Renal cortex interstitium (tissue), 11 donors: Measurements from ENCODE around the gene CCDC136. TPM values are rescaled to one million over a fixed set of nuclear protein-coding genes. Genes with fewer than 3 reads are reported as not detected.

ENCODE experiments used
- DNase-seq, 11 donors: peaks; one replicate each; pipeline ENCODE4 v3.0.0-alpha.2; 2013; ENCODE audit warnings: low read depth in 9 of 11, low spot score in 4 of 11; ENCODE audit errors: extremely low read depth in 1 of 11
- polyA plus RNA-seq, 3 donors: library from polyadenylated mRNA; unstranded; fragments of 120-200 nt; gene quantifications; one replicate each; pipeline ENCODE4 v1.2.1, GENCODE V29; 2013; ENCODE audit not compliant: insufficient read length in 3 of 3

The CCDC136 gene
- polyA plus RNA-seq, 3 donors, result 16.1 to 22.8 (median 22.5) TPM

DNA sequence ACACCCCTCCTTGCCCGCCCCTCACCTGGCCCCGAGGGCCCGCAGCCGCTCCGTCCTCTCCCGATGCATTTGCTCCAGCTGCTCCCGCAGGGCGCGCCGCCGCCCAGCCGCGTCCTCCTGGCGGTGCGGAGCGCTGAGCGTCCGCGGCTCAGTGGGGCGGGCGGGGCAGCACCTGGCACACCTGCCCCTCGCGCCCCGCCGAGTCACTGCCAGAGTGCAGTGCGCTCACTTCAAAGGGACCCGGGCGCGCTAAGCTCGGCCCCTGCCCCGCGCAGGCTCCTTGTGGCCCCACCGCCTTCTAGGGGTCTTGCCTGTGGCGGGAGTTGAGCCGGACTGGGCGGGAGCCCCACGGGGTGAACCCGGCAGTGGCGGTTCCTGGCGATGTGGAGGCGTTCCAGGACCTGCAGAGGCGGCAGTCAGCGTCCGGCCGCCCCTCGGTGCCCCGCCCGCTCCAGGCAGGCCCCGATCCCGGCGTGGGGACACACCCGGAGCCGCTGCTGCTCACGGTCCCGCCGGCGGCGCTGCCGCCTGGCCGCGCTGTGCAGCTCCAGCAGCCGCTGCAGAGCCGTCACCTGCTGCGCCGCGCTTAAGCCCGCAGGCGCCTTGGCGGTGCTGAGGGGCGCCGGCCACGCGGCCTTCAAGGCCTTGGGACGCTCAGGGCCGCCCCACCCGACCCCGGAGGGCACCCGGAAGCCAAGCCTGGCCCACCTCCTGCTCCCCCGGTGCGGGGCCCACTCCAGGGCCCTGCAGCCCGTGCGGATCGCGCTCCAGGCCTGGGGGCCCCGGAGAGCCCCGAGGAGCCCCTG lies 77.6 kb downstream of the CCDC136 start:
- DNase-seq, result peak in 2 of 11 donors; percentile 38 to 39

DNA sequence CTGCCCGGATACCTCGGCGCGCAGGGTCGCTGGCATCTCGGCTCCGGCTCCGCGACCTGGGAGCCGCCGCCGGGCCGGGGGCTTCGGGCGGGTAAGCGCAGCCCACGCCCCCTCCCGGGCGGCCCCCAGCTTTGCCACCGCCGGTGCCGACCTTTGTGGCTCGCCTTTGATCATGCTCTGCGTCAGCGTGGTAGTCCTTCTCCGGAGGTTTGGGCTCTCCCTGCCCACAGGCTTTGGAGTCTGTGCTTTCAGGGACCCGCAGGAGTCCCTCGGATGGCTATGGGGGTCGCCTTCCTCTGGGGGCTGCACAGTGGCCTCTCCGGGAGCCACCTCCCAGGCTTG lies 78.1 kb downstream of the CCDC136 start:
- DNase-seq, result no peak

GRCh38 chr7:128871050-128871449 lies 79.3 kb downstream of the CCDC136 start:
- no peak for DNase-seq

Other genes with a start within 250 kb of the CCDC136 start
- 1 to 10 TPM; 2.4 to 4.3 (median 2.7) TPM for gene GARIN1A, start 119.7 kb upstream of the CCDC136 start, polyA plus RNA-seq
- gene CALU, start 52.6 kb upstream of the CCDC136 start, polyA plus RNA-seq, result 100 to 1,000 TPM; 167 to 207 (median 204) TPM
- gene OPN1SW, start 16.2 kb upstream of the CCDC136 start, polyA plus RNA-seq, result 1 to 10 TPM; 1.0 to 1.7 (median 1.5) TPM
- 10 to 100 TPM; 11.2 to 23.6 (median 17.8) TPM for gene FLNC, start 38.4 kb downstream of the CCDC136 start, polyA plus RNA-seq
- 100 to 1,000 TPM; 224 to 261 (median 241) TPM for gene ATP6V1F, start 70.9 kb downstream of the CCDC136 start, polyA plus RNA-seq
- 10 to 100 TPM; 15.0 to 32.4 (median 21.4) TPM for gene KCP, start 118.7 kb downstream of the CCDC136 start, polyA plus RNA-seq
- 10 to 100 TPM in 1 of 3 donors, 1 to 10 TPM in 2; 7.3 to 10.3 (median 9.1) TPM for gene IRF5, start 146.0 kb downstream of the CCDC136 start, polyA plus RNA-seq